Measurements from ENCODE around the gene MBNL1.

DNA sequence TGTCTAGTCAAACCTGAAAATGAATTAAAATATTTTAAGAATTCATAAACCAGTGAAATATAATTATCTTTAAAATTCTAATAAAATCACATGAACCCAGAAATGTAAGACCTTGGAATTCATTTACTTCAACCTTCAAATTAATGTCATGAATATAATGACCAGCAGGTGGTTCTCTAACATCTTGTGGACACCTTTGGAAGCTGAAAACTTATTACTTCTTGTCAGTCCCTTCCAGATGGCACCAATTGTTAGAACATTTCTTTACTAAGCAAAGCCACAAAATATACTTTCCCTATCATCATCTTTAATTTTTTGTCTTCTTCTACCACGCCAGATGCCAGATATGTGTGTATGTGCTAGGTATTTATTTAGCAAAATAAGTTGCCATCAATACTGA, 240.0 kb downstream of the MBNL1 start:
- TF ChIP-seq ZFP37 (CRISPR knock-in tag; IDR thresholded peaks at IDR 0.05; ENCODE audit: borderline replicate concordance): no peak
- TF ChIP-seq, protein P1, sequence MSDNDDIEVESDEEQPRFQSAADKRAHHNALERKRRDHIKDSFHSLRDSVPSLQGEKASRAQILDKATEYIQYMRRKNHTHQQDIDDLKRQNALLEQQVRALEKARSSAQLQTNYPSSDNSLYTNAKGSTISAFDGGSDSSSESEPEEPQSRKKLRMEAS (IDR thresholded peaks at IDR 0.05): no peak
- no peak for TF ChIP-seq REST (IDR thresholded peaks at IDR 0.05; ENCODE audit: borderline replicate concordance in 1 of 2, low read depth in 1 of 2, low read length in 2 of 2)
- TF ChIP-seq, protein P2, sequence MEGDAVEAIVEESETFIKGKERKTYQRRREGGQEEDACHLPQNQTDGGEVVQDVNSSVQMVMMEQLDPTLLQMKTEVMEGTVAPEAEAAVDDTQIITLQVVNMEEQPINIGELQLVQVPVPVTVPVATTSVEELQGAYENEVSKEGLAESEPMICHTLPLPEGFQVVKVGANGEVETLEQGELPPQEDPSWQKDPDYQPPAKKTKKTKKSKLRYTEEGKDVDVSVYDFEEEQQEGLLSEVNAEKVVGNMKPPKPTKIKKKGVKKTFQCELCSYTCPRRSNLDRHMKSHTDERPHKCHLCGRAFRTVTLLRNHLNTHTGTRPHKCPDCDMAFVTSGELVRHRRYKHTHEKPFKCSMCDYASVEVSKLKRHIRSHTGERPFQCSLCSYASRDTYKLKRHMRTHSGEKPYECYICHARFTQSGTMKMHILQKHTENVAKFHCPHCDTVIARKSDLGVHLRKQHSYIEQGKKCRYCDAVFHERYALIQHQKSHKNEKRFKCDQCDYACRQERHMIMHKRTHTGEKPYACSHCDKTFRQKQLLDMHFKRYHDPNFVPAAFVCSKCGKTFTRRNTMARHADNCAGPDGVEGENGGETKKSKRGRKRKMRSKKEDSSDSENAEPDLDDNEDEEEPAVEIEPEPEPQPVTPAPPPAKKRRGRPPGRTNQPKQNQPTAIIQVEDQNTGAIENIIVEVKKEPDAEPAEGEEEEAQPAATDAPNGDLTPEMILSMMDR (CRISPR knock-in tag; IDR thresholded peaks at IDR 0.05): no peak
- TF ChIP-seq PHF21A (CRISPR knock-in tag; IDR thresholded peaks at IDR 0.05): no peak
- no peak for TF ChIP-seq MLX (CRISPR knock-in tag; IDR thresholded peaks at IDR 0.05)
- no peak for TF ChIP-seq TCF7L2 (IDR thresholded peaks at IDR 0.05; ENCODE audit: low read depth, low read length)
- TF ChIP-seq, protein P3, sequence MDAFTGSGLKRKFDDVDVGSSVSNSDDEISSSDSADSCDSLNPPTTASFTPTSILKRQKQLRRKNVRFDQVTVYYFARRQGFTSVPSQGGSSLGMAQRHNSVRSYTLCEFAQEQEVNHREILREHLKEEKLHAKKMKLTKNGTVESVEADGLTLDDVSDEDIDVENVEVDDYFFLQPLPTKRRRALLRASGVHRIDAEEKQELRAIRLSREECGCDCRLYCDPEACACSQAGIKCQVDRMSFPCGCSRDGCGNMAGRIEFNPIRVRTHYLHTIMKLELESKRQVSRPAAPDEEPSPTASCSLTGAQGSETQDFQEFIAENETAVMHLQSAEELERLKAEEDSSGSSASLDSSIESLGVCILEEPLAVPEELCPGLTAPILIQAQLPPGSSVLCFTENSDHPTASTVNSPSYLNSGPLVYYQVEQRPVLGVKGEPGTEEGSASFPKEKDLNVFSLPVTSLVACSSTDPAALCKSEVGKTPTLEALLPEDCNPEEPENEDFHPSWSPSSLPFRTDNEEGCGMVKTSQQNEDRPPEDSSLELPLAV (CRISPR knock-in tag; conservative IDR thresholded peaks at IDR 0.05; ENCODE audit: low read depth): no peak
- TF ChIP-seq RARG (CRISPR knock-in tag; IDR thresholded peaks at IDR 0.05; ENCODE audit: low read depth): no peak
- no peak for TF ChIP-seq NCOA5 (CRISPR knock-in tag; IDR thresholded peaks at IDR 0.05)
- no peak for TF ChIP-seq NR3C1 (CRISPR knock-in tag; IDR thresholded peaks at IDR 0.05)
- TF ChIP-seq ARNT (IDR thresholded peaks at IDR 0.05): no peak
